Keratinocyte (primary cell): ENCODE measurements around the gene POC5.

Experiments used
- CTCF ChIP-seq, 3 experiments: IDR thresholded peaks in 1 of 3; conservative IDR thresholded peaks in 1 of 3; optimal IDR thresholded peaks in 1 of 3; 2 replicates in 2 of 3; 3 replicates in 1 of 3; pipeline versions ENCODE3 to v1.5.1; 2011; ENCODE audit warnings: low read length in 3 of 3, mild to moderate bottlenecking in 3 of 3, moderate library complexity in 2 of 3, control low read depth in 1 of 3, inconsistent platforms in 1 of 3; ENCODE audit not compliant: insufficient read depth in 2 of 3; ENCODE audit errors: extremely low read depth in 1 of 3
- EZH2 ChIP-seq: IDR thresholded peaks from one replicate; pipeline ENCODE4 v1.6.1; 2012; ENCODE audit warnings: inconsistent platforms, mild to moderate bottlenecking, low read length, moderate library complexity

- no peak for TF ChIP-seq CTCF (optimal IDR thresholded peaks at IDR 0.05 in 1 of 3, IDR thresholded peaks at IDR 0.05 in 1 of 3, conservative IDR thresholded peaks at IDR 0.05 in 1 of 3; ENCODE audit: extremely low read depth in 1 of 3, insufficient read depth in 2 of 3, low read length in 3 of 3)
- no peak for TF ChIP-seq EZH2
Observed at GRCh38 chr5:75678155-75678554, 39.1 kb downstream of the POC5 start.
